ENCODE results near the gene OAF. TPM values are rescaled to one million over a fixed set of nuclear protein-coding genes. Genes with fewer than 3 reads are reported as not detected.

Gene OAF
- total and polyA plus RNA-seq, 11 donors = 10.3 to 41.9 (median 19.9) TPM

DNA sequence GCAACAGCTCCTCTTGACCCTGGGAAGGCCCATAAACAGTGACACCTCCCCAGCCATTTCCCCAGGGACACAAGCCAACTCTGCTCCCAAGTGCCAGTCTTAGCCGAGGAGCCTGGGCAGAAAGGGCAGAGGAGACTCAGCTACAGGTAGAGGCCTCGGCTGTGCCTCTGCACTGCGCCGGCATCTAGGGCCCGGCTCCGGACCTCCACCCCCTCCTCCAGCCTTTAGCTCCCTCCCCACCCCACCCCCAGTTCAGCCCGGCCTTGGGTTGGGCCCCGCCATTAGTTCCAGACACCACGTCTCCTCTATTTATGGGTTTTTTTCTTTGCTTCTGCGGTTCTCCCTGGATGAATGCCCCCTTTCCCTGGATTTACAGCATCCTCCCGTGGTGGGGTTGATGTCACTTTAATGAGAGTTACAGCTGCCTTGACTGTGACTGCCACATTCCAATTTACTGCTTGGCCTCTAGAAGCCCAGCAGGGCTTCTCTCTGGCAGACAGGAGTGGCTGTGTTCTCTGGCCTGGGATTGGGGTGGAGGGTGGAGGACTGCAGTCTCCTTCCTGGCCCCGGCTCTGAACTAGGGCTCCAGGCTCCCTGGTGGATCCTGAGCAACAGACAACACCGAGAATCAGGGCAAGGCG, 13.5 kb upstream of the OAF start:
- Histone ChIP-seq H3K4me1 (peaks cover 0 to 14% (median 0%) of the 10 kb centered on the region in 12 donors), H3K9me3 (no peaks in the 10 kb centered on the region), H3K27ac (peak overlapping the region in 6 of 12 donors; percentile 22 to 57 (median 36)), H3K36me3 (no peaks in the 10 kb centered on the region), H3K4me3 (no peak overlapping the region), H3K27me3 (no peaks in the 10 kb centered on the region)
- intact Hi-C loops (cut with DNase I) = no loop called here
- DNase-seq (peak in 2 of 5 donors; percentile 30 to 31), ATAC-seq (peak; percentile 60 to 74 (median 66))
- no peak for TF ChIP-seq POLR2A (IDR thresholded peaks at IDR 0.05)
- no peak for TF ChIP-seq CTCF (IDR thresholded peaks at IDR 0.05)
- 66 to 76% (median 71%) methylated on average over 11 to 14 of the region's 14 CpGs for WGBS, 4 donors

DNA sequence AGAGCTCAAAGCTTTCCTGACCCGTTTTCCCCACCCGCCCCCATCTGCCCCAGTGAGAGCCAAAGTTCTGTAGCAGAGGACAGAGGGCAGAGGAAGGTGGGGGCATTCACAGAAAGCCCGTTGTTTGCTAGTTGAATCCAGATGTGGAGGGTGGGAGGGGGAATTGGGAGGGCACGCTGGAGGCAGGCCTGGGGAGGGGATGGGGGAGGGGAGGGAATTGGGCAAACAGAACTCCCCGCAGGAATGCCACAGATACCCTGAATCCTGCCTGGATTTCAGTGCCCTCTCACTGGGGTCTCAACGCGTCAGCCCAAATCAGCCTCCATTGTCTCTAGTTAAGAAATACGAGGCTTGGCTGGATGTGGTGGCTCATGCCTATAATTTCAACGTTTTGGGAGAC, 12.9 kb upstream of the OAF start:
- Histone ChIP-seq H3K36me3 (no peaks in the 10 kb centered on the region), H3K9me3 (no peaks in the 10 kb centered on the region), H3K27me3 (no peaks in the 10 kb centered on the region), H3K4me3 (no peak overlapping the region), H3K4me1 (peaks cover 0 to 14% (median 0%) of the 10 kb centered on the region in 12 donors), H3K27ac (peak overlapping the region in 3 of 12 donors; percentile 31 to 49 (median 34))
- TF ChIP-seq POLR2A (IDR thresholded peaks at IDR 0.05) (no peak), CTCF (IDR thresholded peaks at IDR 0.05) (no peak)
- WGBS, 4 donors = 76 to 82% (median 81%) methylated on average over 9 of the region's 9 CpGs
- peak in 1 of 5 donors; percentile 10 for DNase-seq
- ATAC-seq = no peak
- intact Hi-C loops (cut with DNase I) = no loop called here

DNA sequence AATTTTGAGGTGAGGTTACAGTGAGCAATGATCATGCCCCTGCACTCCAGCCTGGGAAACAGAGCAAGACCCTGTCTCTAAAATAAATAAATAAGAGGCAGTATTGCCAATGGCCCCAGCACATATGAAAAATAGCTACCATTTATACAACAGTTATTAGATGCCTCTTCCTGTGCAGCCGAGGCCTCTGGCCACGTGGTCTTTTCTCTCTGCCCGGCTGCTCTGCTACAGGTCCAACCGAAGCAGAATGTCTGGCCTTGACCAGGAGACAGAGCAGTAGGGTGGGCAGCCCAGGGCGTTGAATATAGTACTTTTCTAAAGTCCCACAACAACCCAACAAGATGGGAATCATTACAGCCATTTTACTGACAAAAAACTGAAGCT, 12.4 kb upstream of the OAF start:
- no peak for ATAC-seq
- H3K27me3 ChIP-seq = no peaks in the 10 kb centered on the region
- no peak for TF ChIP-seq CTCF (IDR thresholded peaks at IDR 0.05)
- TF ChIP-seq POLR2A (IDR thresholded peaks at IDR 0.05) = no peak
- intact Hi-C loops (cut with DNase I) = no loop called here
- no peak overlapping the region for H3K4me3 ChIP-seq
- DNase-seq = peak in 1 of 5 donors; percentile 26
- H3K27ac ChIP-seq = peak overlapping the region in 1 of 12 donors; percentile 34
- no peaks in the 10 kb centered on the region for H3K36me3 ChIP-seq
- no peaks in the 10 kb centered on the region for H3K9me3 ChIP-seq
- WGBS, 4 donors = 72 to 85% (median 78%) methylated on average over 5 of the region's 5 CpGs
- H3K4me1 ChIP-seq = peaks cover 0 to 14% (median 0%) of the 10 kb centered on the region in 12 donors

- intact Hi-C loops (cut with DNase I) = no loop called here
- Histone ChIP-seq H3K4me3 (no peak overlapping the region), H3K36me3 (no peaks in the 10 kb centered on the region), H3K27ac (no peak overlapping the region), H3K9me3 (no peaks in the 10 kb centered on the region), H3K27me3 (no peaks in the 10 kb centered on the region), H3K4me1 (peaks cover 0 to 14% (median 0%) of the 10 kb centered on the region in 12 donors)
- 87 to 94% (median 93%) methylated on average over 9 of the region's 9 CpGs for WGBS, 4 donors
- ATAC-seq (no peak), DNase-seq (peak in 1 of 5 donors; percentile 32)
- TF ChIP-seq POLR2A (IDR thresholded peaks at IDR 0.05) (no peak), CTCF (IDR thresholded peaks at IDR 0.05) (no peak)
These were observed 11.9 kb upstream of the OAF start for GRCh38 chr11:120198787-120199469.

All from heart left ventricle (tissue), 16 donors.